HG02870 (cell line): Measurements from ENCODE around the gene PFN3.
A peak's percentile ranks its signal among the peaks of the same experiment; 100 is the strongest.

Source experiments
- ATAC-seq: cut with Tn5 transposase; IDR thresholded peaks from one replicate; pipeline ENCODE4 v1.9.1; 2021; ENCODE audit warnings: mild to moderate bottlenecking, moderate library complexity; ENCODE audit not compliant: unreplicated experiment

PFN3 gene, protein sequence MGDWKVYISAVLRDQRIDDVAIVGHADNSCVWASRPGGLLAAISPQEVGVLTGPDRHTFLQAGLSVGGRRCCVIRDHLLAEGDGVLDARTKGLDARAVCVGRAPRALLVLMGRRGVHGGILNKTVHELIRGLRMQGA

DNA sequence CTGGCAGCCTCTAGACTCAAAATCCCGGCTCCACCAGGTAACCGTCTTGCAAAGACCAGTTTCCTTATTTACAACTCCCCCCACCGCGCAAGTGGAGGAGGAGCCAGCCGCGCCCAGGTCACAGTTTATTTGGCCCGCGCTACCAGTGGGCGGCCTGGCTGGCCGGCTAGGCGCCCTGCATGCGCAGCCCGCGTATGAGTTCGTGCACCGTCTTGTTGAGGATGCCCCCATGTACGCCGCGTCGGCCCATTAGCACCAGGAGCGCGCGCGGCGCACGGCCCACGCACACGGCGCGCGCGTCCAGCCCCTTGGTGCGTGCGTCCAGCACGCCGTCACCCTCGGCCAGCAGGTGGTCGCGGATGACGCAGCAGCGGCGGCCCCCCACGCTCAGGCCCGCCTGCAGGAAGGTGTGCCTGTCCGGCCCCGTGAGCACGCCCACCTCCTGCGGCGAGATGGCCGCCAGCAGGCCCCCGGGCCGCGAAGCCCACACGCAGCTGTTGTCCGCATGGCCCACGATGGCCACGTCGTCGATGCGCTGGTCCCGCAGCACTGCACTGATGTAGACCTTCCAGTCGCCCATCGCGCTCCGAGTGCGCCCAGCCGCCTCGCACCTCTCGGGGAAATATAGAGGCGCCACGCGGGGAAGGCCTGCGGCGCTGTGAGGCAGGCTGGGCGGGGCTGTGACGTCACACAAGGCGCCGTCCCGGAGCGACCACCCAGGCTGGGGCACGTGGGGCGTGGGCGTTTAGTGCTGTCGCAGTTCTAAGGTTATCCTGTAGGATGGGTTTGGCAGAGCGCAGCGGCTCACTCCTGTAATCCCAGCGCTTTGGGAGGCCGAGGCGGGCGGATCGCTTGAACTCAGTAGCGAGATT is at the start of gene PFN3:
TSS of gene PFN3 (minus strand) at position 665 of the 872 bp plus-strand sequence. CDS start at position 580, 85 bp downstream.
- no peak for ATAC-seq

DNA sequence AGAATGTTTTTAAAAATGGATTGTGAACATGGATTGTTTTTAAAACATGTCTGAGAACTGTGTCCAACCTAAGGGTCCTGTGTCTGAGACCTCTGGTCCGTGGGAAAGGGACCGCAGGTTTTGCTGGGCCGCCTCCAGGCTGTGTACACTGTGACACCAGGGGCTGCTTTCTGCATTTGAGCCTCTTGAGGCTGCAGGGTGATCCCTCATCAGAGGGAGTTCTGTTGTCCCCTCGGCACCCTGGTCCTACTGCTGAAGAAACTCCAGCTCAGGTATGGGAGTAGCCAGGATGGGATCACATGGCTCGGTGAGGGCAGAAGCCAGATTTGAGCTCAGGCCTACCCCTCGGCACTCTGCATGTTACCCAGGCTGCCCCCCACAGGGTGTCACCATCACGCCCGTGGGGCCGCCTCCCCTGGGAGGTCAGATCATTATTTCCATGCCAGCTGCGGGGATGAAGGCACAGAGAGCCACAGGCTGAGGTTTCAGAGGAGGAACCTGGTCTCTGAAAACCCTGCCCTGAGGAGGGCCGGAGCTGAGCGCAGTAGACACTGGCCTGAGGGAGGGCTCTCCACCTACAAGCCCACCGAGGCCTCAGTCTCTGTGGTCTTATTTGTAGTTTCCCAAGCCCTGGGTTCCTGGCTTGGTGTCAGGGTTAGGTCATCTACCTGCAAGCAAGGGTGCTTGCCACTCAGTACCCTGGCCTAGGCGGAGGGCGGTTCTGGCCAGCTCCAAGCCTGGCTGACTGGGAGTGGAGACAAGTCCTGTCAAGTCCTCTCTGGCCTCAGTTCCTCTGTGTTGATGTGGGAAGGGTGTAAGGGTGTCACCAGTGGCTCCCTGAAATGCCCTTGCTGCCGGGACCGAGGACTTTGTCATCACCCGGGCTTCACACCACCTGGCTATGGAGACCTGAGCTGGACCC is 48.9 kb upstream of the PFN3 start:
- ATAC-seq, result no peak

DNA sequence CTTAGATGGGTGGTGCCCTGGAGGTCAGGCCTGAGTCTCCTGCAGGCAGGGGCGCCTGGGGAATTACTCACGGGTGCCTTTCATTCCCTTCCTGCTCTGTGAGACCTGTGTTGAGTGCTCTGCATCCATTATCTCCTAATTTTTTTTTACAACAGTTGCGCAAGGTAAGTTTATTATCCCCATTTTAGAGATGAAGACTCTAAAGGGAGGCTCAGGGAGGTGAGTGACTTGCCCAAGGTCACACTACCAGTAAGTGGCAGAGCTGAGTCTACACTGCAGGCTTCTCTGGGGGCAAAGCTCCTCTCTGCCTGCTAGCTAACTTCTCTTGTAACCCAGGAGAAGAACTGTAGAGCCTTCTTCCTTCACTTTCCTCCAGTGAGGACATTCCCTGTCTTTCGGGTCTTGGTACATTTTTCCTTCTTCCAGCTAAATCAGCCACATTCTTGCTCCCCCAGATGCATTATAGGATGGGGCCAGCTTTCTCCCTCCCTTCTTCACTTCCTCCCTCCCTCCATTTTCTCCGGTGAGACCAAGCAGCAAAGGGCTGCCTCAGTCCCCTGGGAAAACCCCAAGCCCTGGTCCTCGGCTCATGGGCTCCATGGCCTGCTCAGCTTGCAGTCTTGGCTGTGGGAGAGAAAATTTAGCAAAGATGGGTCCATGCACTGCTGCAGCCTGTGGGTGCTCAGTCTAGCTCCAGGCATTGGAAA is 47.9 kb upstream of the PFN3 start:
- ATAC-seq, result no peak

DNA sequence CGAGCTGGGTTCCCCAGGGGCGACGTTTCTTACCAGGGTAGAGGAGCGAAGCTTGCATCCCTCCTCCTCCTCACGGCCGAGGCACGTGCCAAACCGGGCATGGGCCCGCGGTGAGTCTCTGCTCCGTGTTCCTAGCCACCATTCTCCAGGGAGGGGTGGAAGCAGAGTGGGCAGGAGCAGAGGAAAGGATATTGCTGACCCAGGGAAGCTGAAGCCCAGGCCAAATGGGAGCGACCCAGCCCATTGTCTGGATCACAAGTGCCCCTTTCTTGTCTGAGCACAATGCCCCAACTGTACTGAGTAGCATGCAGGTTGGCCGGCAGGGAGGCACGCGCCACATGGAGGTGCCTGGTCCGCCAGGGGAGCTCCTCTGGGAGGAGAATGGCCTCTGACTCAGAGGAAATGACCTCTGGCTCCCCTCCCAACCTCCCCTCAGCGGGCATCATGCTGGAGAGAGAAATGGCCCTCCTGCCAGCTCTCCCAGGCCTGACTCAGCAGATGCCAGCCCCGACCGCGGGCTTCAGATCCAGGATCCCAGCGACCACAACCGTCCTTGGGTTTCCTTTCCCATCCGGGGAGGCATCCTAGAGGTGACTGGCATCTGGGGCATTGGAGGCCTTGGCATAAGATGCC is 47.3 kb upstream of the PFN3 start:
- no peak for ATAC-seq

DNA sequence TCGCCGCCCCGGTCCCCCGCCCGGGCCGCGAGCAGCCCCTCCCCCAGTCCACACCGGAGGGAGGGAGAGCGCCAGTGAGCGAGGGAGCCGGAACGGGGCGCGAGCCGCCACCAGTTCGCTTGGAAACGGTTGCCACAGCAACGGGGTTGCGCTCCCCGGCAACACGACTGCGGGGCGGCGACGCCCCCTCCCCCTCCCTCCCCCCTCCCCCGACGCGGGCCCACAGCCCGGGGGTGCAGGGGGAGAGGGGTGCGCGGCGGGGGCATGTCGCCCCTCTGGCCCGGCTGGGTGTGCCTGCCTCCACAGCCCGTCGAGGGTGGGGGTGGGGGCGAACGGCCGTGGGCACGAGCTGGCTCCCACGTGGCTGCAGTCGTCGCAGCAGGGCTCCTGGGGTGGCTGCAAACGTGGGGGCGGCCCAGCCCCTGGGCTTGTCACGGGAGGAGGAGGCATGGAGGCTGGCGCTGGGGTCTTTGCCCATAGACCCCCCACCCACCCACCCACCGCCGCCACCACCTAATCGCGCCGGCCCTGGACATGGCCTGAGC is 46.7 kb upstream of the PFN3 start:
- ATAC-seq, result peak; percentile 31

DNA sequence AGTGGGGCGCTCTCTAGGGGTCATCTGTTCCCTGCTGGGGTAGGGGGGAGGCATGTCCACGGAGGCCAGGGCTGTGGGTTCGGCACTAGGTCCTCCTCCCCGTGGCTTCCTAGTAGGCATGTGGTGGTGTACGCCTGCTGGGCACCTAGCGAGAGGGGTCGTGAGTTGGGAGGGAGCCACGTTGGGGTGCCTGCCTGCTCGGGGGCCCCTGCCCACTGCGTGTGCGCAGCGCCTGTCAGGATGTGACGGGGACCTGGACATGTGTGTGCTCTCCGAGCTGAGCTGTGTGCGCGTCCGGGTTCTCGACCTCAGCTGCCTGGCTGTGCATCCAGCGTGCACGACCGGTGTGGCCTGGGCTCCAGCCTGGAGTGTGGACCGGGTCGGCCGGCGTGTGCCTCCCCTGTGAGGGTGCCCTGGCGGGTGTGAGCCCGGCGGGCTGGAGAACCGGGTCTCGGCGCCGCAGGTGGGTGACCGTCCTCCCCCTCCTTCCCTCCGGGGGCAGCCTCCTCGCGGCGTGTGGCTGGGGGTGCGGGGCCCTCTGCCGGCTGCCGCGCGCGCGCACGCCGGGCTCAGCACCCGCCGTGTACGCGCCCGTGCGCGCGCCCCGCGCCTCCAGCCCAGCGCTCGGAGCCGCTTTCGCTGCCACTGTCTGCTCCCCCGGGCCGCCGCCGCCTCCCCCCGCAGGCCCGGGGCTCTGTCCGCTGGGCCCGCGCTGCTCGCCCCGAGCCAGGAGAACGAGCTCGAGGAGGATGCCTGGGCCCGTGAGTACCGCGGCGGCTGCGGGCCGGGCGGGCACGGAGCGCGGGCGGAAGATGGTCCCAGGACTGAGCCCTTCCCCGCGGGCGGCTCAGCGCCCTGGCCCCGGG is 46.0 kb upstream of the PFN3 start, which contains the start of gene PRR7:
TSS of gene PRR7 (plus strand) at position 615 of the 866 bp plus-strand sequence. CDS start 8,254 bp downstream, outside the sequence.
- peak; percentile 49 for ATAC-seq

DNA sequence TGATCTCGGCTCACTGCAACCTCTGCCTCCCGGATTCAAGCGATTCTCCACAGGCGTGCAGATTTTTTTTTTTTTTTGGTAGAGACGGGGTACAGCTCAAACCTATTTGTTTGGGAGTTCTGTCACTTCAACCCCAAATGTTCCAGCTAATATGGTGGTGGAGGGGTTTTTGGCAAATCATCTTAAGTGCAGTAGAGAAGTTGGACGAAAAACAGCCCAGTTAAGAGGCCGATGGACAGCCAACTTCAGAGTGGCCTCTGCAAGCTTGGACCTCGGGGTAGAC is 45.4 kb upstream of the PFN3 start:
- no peak for ATAC-seq

DNA sequence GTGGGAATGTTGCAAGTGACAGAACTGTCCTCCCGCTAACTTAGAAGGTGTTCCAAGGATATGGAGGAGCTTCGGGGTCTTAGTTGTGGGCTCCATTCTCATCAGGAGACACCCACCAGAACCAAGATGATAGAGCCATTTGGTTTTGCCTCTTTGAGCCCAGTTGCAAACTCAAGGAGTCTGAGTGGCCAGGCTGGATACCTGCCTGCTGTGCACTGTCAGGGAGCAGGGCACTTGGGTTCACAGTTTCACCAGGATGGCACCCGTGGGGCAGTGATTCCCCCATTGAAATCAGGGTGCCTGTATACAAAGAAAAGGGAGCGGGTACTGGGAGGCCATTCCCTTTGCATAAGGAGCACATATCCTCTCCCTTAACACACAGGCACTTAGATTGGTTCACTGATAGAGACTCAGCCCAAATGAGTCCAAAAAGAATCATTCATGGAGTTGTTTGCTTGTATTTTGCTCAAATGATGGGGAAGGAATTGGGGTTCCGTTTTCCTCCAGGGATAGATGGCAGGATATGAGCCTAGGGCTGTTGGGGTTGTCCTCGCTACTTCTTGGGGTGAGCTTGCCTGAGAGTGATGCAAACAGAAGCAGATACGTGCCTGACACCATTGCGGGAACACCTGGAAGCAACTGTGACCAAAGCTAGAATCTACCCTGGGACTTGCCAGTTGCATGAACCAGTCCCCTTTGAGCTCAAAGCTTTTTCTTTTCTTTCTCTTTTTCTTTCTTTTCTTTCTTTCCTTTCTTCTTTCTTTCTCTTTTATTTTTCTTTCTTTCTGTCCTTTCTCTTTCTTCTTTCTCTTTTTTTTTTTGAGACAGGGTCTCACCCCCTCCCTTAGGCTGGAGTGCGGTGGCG is 44.8 kb upstream of the PFN3 start:
- ATAC-seq, result no peak

DNA sequence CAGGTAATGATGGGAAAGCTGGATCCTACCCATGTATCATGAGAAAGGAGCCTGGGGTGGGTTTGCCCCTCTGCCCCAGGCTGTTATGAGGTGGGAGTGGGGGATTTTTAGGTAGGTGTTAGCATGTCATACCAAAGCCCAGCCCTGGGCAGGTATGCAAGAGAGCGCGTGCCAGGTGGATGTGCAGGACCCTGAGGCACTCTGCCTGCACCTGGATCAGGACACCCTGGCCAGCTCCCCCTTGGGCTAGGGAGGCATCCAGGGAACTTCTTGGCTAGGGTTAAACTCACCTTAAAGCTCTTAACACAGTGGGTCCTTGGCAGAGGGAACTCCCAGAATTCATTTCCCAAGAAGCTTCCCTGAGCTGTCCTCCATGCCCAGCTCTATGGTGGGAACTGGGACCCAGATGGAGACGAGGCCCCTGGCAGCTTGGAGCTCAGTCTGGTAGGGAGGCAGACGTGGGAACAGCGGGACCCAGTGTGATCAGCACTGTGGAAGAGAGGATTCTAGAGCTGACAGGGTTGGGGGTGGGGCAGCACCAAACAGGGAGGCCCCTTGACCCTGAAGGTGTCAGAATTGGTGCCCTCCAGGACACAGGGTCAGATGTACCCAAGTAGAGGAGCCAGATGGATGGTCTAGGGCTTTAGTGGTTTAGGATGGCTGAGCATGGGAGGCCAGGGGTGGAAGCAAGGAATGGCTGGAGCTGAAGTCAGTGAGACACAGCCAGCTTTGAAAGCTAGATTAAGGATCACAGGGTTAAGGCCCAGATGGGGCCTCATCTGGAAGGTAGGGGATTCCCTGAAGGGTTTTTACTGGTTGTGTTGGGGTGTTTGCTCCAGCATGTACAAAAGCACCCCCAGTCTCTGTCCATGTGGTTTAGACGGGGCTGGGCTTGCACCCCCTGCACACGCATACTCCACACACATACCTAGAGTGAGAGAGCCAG is 43.9 kb upstream of the PFN3 start:
- no peak for ATAC-seq

DNA sequence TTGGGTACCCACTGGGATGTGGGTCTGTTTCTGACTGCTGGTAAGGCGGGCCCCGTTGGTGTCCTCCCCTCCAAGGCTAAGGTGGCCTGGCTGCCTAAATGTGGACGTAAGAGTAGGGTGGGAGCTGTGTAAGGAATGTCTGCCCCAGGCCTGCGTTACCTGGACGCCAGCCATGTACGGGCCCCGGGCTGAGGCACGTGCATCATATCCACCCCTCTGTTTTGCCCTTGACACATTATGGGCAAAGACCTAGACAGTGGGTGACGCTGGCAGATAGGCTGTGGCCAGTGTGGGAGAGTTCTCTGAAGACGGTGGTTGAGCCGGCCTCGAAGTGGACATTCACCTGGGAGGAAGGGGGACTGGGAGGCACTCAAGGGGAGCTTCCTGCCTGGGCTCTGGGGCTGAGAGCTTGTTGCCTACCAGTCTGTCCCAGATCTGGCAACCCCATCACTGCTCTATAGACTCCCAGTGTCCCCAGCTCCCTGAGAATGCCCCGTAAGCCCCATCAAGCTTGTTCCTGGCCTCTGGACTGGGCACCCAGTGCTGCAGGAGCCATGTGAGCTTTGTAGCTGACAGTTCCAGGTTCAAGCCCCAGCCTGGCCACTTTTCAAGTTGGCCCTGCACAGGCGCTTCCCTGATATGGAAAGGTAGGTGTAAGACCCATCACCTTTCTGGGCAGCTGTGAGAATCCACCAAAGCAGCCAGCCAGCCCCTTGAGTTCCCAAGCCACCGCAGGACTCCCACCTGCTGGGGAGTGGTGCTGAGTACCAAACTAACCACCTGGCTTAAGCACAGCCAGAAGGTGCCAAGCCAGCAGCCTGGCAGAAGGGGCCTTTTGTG is 42.9 kb upstream of the PFN3 start:
- ATAC-seq, result no peak

DNA sequence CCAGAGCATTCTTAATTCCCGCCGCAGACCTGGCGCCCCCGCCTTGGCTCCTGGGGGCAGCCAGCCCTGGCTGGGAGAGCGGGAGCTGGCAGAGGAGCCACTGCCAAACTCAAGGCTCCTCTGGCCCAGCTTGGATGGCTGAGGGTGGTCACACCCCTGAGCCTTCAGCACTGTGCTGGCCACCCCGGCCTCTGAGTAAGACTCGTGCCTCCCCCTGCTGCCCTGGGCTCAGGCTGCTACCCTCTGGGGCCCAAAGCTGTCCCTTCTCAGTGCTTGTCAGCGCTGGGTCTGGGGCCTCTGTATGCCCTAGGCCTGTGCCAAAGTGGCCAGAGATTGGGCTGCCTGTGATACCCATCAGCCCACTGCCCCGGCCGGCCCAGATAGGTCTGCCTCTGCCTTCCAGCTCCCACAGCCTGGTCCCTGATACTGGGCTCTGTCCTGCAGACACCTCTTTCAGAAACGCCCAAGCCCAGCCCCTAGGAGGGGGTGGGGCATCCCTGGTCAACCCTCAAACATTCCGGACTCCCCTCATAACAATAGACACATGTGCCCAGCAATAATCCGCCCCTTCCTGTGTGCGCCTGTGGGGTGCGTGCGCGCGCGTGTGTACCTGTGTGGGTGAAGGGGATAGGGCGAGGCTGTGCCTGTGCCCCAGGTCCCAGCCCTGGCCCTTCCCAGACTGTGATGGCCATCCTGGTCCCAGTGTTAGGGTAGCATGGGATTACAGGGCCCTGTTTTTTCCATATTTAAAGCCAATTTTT is 41.8 kb upstream of the PFN3 start:
- no peak for ATAC-seq

DNA sequence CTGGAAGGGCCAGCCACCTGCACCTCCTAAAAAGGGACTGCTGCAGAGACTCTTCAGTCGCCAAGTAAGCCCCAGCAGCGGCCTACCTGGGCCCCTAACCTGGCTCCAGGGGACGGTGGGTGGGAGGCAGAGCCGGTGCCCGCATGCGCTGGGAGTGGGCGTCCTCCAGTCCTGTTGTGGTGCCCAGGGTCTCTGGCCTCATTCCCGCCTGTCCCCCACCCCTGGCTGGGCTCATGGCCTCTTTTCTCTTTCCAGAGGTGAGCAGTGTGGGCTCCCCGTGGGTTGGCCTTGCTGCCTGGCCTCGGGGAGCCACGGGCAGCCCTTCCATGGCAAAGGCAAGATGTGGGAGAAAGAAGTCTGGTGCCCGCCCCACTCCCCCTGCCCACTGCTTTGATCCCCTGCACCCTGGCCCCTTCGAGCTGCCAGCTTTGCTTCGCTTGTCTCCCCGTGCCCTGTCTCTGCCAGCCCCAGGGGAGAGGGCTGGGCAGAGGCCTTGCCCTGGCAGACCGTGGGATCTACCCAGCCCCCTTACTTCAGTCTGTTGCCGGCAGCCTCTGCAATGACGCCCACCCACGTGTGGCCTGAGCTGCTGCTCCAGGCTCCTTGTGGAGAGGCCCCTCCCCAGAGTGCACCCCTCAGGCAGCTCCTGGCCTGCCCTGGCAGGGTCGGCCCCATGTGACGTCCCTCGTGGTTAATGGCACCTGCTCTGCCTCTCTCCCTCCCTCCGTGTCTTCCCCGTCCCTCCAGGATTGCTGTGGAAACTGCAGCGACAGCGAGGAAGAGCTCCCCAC is 40.7 kb upstream of the PFN3 start:
- ATAC-seq, result no peak

DNA sequence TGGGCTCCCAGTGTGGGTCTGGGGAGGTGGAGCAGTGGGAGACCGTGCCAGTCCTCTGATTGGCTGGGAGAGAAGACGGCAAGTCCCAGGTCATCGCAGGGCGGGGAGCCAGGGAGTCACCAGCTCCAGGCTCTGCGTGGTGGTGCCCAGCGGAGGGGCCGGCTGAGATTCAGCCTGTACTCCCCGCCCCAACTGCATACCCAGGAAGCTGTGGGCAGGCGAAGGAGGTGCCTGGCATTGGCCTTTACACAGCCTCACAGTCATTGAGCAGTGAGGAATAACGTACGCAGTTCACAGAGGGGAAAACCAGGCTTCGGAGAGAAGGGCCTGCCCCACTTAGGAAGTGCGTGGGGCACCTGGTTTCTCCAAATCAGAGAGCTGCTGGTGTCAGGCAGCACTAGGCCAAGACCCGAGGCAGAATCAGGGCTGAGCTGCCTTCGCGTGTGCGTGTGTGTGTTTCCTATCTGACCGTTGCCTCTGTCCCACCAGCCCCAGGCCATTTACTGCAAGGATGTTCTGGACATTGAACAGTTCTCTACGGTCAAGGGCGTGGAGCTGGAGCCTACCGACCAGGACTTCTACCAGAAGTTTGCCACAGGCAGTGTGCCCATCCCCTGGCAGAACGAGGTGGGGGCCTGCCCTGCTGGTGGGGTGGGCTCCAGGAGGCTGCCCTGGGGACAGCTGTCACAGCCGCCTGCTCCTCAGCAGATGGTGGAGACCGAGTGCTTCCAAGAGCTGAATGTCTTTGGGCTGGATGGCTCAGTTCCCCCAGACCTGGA is 39.9 kb upstream of the PFN3 start:
- ATAC-seq, result no peak

DNA sequence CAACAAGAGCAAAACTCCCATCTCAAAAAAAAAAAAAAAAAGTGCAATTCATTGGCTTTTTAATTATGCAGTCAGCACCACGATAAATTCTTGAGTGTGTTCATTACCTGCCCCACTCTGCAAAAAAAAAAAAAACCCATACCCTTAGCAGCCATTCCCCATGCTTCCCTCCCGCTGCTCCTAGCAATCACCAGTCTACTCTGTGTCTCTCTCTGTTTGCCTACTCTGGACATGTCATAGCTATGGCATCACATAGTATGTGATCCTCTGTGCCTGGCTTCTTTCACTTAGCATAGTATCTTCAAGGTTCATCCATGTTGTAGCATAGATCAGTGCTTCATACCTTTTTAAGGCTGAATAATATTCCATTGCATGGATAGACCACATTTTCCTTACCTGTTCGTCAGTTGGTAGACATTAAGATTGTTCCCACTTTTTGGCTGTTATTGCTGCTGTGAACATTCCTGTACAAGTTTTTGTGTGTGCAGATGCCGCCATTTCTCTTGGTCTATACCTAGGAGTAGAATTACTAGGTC is 39.1 kb upstream of the PFN3 start:
- ATAC-seq, result no peak
